AG04449 (cell line): ENCODE data around the gene LACTB.

Source experiments
- CTCF ChIA-PET: fragments of 350-600 bp; formaldehyde crosslinking; extraction: SDS; loops from one replicate; lab custom pipeline; 2021; ENCODE audit warnings: antibody characterized with exemption; lab: Yijun Ruan, JAX
- POLR2A ChIA-PET: fragments of 400-600, 350-600 bp; formaldehyde crosslinking; extraction: SDS; loops from one replicate; lab custom pipeline; 2020; ENCODE audit warnings: antibody characterized with exemption, inconsistent platforms; lab: Yijun Ruan, JAX
- DNase-seq: peaks from one replicate; pipeline ENCODE4 v3.0.0-alpha.2; 2010; ENCODE audit warnings: low read depth, low spot score
- H3K4me3 ChIP-seq: 2 replicates; pipeline ENCODE4 v1.5.1; 2011; ENCODE audit warnings: low read depth, mild to moderate bottlenecking, control low read depth, low read length
- CTCF ChIP-seq: IDR thresholded peaks from one replicate; pipeline ENCODE4 v1.5.1; 2011; ENCODE audit warnings: mild to moderate bottlenecking, moderate library complexity, low read length, control low read depth, inconsistent platforms; ENCODE audit not compliant: insufficient read depth; ENCODE audit errors: missing control alignments

Gene LACTB

GRCh38 chr15:63156755-63157117 is 35.1 kb downstream of the LACTB start:
- ChIA-PET CTCF (interaction anchor here (1.2 kb wide), 1 partner anchor 10 kb away, joined by 3 read pairs; no protein-coding TSS in a partner anchor), POLR2A (interaction anchor here (0.6 to 1.6 kb wide), 13 partner anchors 9 to 119 kb away, joined by 3 to 8 read pairs (median 4); partner anchors contain the start of gene RAB8B)
- peak overlapping the region; percentile 79 for H3K4me3 ChIP-seq
- no peak for DNase-seq
- TF ChIP-seq CTCF, result no peak

GRCh38 chr15:63157118-63157843 is 35.6 kb downstream of the LACTB start, which contains the start of gene RPS27L:
Gene RPS27L, minus strand, starts transcription at chr15:63157477. Its CDS starts 72 bp downstream, at chr15:63157405.
- ChIA-PET CTCF (interaction anchor here (1.2 kb wide), 1 partner anchor 9 kb away, joined by 3 read pairs; no protein-coding TSS in a partner anchor), POLR2A (interaction anchor here (0.6 to 1.6 kb wide), 17 partner anchors 8 to 687 kb away, joined by 3 to 8 read pairs (median 4); partner anchors contain the start of genes APH1B and RAB8B)
- peak within 1 kb of the TSS; percentile 79 for H3K4me3 ChIP-seq
- TF ChIP-seq CTCF, result no peak
- DNase-seq, result peak; percentile 73

GRCh38 chr15:63157891-63158431 is 36.3 kb downstream of the LACTB start:
- DNase-seq, result peak; percentile 31
- CTCF ChIA-PET, result interaction anchor here (1.2 kb wide), 1 partner anchor 9 kb away, joined by 3 read pairs; no protein-coding TSS in a partner anchor
- H3K4me3 ChIP-seq, result peak overlapping the region; percentile 79
- peak; percentile 11 for TF ChIP-seq CTCF
- POLR2A ChIA-PET, result interaction anchor here (0.6 to 1.6 kb wide), 12 partner anchors 8 to 119 kb away, joined by 3 to 8 read pairs (median 4); partner anchors contain the start of genes APH1B and RAB8B

- POLR2A ChIA-PET, result interaction anchor here (0.7 kb wide), 1 partner anchor 20 kb away, joined by 3 read pairs; no protein-coding TSS in a partner anchor
- CTCF ChIA-PET, result no interaction called here
- no peak for TF ChIP-seq CTCF
- no peak overlapping the region for H3K4me3 ChIP-seq
- no peak for DNase-seq
Observed at GRCh38 chr15:63160638-63161037, 39.0 kb downstream of the LACTB start.

- H3K4me3 ChIP-seq, result no peak overlapping the region
- no peak for TF ChIP-seq CTCF
- POLR2A ChIA-PET, result no interaction called here
- CTCF ChIA-PET, result no interaction called here
- no peak for DNase-seq
Observed at GRCh38 chr15:63163217-63163616, 41.6 kb downstream of the LACTB start.
